ENCODE data around the gene SMG9.

SMG9 gene, protein sequence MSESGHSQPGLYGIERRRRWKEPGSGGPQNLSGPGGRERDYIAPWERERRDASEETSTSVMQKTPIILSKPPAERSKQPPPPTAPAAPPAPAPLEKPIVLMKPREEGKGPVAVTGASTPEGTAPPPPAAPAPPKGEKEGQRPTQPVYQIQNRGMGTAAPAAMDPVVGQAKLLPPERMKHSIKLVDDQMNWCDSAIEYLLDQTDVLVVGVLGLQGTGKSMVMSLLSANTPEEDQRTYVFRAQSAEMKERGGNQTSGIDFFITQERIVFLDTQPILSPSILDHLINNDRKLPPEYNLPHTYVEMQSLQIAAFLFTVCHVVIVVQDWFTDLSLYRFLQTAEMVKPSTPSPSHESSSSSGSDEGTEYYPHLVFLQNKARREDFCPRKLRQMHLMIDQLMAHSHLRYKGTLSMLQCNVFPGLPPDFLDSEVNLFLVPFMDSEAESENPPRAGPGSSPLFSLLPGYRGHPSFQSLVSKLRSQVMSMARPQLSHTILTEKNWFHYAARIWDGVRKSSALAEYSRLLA

DNA sequence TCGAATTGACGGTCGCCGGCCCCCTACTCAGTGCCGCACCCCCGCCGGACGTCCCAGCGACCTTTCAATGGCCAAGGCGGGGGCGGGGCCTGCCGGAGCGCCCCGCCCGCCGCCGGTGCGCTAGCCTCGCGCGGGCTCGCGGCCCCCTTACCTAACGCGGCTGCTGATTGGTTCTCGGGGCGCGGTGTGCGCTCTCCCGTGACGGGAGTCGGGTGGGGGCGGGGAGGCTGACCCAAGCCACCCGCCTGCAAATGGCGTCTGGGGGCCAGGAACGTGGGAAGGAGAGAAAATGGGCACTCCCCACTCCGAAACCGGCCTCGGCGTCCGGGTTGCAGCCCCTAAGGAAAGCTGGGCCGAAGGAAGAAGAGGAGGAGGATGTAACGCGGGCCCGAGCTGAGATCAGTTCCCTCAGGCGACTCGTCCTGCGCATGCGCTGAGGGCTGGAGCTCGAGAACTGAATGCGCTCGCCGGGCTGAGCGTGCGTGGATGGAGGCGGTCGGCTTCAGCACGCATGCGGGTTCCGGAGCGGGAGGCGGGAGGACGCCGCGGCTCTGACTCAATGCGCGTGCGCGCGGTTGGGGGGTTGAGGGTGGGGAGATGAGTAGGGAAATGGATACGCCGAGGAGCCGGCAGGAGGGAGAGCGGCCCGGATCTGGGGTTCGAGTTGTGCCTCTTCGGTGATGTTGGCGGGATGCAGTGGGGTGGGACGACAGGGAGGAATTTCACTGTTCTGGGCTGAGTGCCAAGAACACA, at the start of gene SMG9:
Gene SMG9, minus strand, starts transcription at position 460 of the 753 bp plus-strand sequence. CDS start 4,221 bp downstream, outside the sequence.
- peak; percentile 97 to 98 for DNase-seq (ENCODE audit: low read depth in 2 of 2, low spot score in 1 of 2)

DNA sequence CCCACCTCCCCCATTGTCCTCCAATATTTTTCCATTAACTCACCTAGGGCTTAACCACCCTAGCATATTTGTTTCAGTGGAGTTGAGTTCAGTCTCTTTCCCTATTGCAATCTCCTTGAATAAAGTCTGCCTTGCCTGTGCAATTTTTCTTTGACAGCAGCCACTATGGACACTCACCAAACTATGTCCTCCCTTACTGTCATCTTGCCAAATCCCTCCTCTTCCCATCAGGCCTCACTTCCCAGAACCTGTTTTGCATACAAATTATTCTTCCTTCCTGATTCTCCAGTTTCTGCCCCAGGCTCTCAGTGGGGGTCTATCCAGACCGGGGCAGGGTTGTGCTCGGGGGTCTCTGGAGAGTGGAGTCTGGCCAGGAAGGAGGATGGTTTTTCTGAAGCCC, 49.7 kb upstream of the SMG9 start:
- DNase-seq (ENCODE audit: low read depth in 2 of 2, low spot score in 1 of 2), result no peak

DNA sequence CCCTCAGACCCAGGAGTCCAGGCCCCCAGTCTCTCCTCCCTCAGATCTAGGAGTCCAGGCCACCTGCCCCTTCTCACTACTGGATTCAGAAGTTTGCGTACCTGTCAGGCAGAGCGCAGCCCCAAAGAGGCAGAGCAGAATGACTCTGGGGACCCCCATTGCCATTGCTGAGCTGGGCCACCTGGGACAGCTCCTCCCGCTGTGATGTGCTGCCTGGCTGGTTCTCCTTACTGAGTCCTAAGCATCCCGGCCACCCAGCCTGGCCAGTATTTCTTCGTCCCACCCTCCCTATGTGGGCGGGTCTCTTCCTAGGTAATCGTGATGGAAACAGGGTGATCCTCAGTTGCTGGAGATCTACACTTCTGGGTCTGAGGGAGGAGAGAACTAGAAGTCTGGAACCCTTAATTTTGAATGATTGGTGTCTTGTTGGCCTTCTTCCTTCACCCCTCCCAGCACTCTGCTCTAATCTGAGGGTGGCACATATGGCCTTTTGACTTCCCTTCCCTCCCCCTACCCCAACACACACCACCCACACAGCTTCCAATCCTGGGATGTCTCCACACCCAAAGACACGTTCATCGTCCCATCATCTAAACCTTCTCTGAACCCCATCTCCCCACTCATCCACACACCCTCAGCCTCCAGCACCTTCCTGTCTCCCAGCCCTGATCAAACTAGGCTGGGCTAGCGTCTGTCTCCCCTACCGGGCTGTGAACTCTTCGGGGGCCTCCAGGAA, 47.6 kb upstream of the SMG9 start, which contains the start of gene LYPD5:
Gene LYPD5, minus strand, starts transcription at position 232 of the 736 bp plus-strand sequence. Its CDS starts 67 bp downstream, at position 165.
- DNase-seq (ENCODE audit: low read depth in 2 of 2, low spot score in 1 of 2), result no peak

DNA sequence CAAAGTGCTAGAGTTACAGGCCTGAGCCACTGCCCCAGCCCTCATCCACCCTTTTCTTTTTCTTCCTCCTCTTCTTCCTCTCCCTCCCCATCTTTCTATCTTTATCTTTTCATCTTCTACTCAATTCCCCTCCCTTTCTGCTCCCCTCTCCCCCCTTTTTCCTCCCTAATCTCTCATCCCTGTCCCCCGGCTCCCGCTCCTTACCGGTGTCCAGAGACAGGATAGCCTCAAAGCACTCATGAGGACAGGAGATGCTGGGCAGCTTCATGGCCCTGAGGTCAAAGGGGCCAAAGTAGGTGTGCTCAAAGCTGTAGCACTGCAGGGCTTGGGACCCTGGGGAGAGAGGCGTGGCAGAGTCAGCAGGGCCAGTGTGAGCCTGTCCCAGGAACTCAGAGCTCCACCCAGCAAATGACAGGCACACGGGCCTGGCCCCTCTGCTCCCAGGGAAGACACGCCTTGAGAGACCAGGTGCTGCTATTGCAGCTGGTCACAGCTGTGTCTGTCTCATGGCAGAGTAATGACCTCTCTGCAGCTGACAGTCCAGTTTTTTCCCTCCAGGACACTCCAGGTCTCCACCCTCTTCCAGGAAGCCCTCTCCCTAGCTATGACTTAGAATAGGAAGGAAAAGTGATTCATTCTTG, 44.9 kb upstream of the SMG9 start:
- no peak for DNase-seq (ENCODE audit: low read depth in 2 of 2, low spot score in 1 of 2)

DNA sequence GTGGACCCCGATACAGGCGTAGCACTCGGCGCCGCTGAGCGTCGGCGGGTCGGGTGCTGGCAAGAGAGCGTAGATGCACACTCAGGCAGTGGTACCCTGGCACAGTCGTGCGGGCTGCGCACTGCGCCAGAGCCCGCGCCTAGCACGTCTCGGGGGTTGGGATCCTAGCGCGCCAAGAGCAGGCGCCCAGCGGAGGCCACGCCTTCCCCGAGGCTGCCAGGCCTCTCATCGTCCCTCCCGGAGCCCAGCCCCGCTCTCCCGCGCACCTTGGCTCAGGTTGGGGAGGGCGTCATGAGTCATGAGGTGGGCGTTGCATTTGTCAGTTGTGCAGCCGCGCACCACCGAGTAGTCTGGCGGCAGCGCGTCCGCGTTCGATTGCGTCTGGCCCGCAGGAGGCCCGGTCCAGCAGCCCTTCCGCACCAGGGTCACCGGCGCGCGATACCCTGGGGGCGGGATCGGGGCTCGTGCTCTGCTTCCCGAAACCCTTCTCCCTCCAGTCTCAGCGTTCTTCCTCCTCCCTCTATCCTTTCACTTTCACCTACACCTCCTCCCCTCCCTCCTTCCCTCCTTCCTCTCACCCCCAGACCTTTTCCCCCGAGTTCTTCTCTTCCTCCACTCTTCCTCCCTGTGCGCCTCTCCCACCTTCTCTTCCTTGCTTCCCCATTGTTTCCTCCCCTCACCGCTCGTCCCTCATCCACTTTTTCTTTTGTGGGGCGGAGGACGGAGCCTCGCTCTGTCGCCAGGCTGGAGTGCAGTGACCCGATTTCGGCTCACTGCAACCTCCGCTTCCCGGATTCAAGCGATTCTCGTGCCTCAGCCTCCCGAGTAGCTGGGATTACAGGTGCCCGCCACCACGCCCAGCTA, 44.0 kb upstream of the SMG9 start:
- no peak for DNase-seq (ENCODE audit: low read depth in 2 of 2, low spot score in 1 of 2)

DNA sequence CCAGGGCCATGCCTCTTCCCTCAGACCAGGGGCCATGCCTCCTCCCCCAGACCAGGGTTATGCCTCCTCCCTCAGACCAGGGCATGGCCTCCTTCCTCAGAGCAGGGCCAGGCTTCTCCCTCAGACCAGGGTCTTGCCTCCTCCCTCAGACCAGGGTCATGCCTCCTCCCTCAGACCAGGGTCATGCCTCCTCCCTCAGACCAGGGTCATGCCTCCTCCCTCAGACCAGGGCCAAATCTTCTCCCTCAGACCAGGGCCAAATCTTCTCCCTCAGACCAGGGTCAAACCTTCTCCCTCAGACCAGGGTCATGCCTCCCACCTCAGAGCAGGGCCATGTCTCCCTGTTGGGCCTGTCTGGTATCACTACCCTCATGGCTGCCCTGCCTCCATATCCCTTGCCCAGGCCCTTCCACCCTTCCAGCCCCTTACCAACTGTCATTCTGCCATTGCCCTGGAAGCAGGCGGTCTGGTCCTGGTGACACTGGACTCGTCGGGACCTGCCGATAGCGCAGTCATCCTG, 43.3 kb upstream of the SMG9 start:
- DNase-seq (ENCODE audit: low read depth in 2 of 2, low spot score in 1 of 2), result no peak

DNA sequence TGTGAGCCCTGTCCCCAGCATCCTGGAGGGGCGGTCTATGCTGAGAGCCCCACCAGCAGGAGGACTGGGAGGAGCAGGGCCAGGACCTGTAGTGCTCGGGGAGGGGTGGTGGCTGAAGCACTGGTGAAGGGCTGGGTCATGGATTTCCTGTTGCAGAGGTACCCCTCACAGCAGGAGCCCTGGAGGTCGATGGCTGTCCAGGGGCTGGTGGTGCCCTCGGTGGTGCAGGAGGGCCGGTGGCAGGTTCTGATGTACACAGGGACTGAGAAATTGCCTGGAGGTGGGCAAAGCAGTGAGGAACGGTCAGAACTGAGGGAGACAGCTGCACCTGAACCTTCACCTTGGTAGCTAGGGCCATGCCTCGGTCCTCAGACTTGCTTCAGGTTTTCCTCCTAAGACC, 42.8 kb upstream of the SMG9 start:
- no peak for DNase-seq (ENCODE audit: low read depth in 2 of 2, low spot score in 1 of 2)

DNA sequence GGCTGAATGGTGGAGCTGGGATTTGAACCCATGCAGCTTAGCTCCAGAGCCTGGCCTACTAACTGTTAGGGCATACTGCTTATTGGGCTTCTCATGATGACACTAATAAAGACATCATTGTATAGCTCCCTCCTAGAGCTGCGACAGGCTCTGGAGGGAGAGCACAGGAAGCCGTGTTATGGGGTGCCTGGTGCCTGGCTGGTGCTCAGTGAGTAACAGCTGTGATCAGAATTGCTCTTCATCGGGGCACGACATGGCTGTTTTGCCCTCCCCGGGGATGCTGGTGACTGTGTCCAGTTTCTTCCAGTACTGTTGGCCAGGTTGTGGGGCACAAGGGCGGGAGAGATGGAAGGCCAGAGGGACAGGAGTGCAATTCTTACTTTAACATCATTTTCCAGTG, 42.4 kb upstream of the SMG9 start:
- no peak for DNase-seq (ENCODE audit: low read depth in 2 of 2, low spot score in 1 of 2)

DNA sequence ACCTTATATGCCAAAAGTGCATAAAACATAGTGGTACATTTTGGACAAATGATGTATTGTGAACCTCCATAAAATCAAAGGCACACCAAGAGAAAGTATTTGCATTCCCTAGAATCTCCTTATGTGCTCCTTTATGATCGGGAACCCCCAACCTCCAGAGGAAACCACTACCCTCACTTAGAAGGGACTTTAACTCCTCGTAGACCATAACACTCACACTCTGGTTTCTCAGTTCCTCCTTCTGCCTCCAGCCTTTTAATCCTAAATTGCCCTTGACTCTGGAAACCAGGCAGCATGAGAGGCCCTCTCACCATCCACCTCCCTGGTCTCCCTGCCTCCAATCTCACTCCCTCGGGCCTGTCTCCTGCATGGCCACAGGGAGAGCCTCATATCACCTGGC, 35.8 kb upstream of the SMG9 start:
- DNase-seq (ENCODE audit: low read depth in 2 of 2, low spot score in 1 of 2), result no peak

DNA sequence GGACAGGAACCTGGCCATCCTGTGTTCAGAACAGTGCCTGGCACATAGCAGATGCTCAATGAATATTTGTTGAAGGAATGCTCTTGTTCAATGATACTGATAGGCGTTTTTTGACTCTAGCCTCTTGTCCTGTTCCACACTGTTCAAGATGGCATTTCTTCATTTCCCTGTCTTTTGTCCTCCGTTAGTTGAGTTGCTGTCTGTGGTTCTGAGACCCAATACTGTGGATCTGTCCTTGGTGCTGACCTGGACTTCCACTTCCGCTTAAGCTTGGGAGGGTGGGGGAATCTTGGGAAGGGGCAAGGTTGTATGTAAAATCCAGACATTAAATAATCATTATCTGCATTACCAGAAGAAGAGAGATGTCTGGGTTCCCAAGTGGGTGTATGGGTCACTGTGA, 34.3 kb upstream of the SMG9 start:
- DNase-seq (ENCODE audit: low read depth in 2 of 2, low spot score in 1 of 2), result no peak

DNA sequence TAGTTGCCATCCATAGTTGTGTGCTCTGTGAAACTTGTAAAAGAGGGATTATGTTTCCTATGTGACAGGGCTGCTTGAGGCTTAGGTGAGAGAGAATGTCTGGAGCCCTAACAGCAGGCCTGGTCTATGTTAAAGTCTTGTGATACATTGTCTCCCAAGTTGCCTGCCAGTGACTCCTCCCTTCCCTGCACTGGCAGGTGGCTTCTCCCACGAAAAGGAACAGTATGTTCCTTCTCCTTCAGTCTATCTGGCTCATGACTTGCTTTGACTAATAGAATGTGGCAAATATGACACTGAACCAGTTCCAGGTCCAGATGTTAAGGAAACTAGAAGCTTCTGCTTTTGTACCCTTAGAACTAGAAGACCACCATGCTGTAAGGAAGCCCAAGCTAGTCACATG, 31.9 kb upstream of the SMG9 start:
- DNase-seq (ENCODE audit: low read depth in 2 of 2, low spot score in 1 of 2), result no peak

DNA sequence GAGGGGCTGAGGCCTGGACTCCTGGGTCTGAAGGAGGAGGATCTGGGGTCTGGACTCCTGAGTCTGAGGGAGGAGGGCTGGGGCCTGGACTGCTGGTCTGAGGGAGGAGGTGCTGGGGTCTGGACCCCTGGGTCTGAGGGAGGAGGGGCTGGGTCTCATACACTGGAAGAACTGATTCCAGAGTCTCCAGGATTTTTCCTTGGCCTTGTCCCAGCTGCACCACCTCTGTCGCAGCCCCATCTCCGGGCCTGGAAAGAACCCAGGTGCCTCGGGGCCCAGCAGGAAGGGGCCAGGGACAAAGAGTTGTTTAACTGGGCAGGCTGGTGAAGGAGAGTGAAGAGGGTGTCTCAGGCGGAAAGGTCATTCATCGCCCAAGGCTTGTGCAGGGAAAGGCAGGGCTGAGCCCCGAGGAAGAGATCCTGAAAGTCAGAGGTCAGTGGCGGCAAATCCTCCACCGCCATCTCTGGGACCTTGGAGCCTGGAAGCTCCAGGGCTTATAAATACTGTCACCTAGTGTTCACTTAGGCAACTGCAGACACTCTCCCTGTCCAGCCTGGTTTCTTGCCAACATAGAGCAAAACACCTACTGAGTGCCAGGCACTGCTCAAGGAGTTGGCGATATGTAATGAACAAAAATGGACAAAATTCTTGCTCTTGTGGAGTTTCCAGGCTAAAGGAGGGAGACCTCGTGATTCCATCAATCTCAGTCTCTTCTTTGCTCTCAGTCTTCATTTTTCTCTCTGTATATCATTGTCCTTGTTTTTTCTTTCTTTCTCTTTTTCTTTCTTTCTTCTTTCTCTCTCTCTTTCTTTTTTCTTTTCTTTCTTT, 30.4 kb upstream of the SMG9 start:
- no peak for DNase-seq (ENCODE audit: low read depth in 2 of 2, low spot score in 1 of 2)

DNA sequence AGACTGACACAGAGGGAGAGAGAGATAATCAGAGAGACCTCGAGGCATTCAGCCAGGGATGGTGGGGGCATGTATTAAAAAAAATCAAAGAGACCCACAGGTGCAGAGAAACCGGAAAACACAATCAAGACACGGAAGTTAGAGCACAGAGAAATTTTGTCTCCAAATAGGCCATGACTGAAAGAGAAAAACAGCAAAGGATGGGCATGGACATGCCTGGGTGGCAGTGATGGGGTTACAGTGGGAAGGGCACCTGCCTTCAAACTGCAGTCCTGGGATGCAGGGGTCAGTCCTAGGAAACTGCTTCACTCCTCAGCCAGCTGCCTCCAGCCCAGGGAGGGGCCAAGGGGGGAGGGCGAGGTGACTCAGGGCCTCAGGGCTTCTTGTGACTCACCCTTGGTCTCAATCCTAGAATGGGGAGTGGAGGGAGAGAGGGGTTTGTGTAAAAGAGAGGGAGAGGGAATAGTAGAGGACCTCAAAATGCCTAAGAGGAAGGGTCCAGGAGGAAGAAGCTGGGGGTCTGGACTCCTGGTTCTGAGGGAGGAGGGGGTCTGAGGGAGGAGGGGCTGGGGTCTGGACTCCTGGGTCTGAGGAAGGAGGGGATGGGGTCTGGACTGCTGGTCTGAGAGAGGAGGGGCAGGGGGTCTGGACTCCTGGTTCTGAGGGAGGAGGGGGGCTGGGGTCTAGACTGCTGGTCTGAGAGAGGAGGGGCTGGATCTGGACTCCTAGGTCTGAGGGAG, 29.6 kb upstream of the SMG9 start:
- no peak for DNase-seq (ENCODE audit: low read depth in 2 of 2, low spot score in 1 of 2)

DNA sequence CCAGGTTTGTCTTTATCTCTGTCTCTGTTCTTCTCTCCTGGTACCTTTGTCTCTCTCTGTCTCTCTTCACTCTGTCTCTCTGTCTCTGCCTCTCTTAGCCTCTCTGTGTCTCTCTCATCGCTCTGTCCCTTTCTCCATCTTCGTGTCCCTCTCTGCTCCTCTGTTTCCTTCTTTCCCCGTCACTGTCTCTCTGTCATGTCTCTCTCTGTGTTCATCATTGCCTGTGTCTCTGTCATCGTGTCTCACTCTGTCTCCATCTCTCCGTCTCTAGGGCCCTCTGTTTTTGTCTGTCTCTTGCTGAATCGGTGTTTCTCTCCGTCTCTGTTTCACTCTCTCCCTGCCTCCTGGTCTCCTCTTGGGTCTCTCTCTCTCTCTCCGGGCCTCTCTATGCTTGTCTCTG, 28.9 kb upstream of the SMG9 start:
- no peak for DNase-seq (ENCODE audit: low read depth in 2 of 2, low spot score in 1 of 2)

DNA sequence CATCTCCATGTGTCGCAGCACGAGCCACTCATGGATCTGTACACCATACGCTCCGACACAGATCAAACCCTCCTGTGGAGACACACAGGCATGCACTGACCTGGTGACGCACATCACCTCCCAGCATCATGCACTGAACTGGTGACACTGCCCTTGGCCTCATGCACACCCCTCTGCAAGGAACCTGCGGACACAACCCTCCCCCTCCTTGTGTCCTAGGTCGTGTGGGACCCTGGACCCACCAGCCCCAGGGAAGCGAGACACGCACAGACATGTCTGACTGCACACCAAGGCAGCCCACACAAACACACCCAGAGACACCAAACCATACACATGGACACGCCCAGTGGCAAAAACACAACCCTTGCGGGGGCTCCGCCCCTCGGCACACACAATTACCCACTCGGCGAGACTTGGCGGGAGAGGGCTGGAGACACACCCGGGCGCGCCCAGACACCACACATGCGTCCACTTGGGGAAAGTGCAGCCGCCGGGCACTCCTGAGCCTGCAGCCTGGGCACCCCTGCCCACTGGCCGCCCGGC, 28.0 kb upstream of the SMG9 start:
- no peak for DNase-seq (ENCODE audit: low read depth in 2 of 2, low spot score in 1 of 2)

DNA sequence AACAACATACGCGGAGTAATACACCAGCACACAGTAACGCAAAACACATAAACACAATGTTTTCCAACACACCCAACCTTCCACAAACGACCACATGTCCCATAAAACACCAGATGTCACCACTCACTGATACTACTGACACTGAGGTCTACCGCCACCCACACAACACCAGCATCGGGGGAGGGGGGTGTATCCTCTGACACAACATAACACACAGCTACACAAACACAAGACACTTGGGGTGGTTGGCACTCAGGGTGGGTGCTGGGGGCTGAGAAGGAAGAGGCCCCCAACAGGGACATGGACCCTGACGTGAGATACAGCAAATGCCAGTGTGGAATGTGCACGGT, 27.5 kb upstream of the SMG9 start:
- no peak for DNase-seq (ENCODE audit: low read depth in 2 of 2, low spot score in 1 of 2)

DNA sequence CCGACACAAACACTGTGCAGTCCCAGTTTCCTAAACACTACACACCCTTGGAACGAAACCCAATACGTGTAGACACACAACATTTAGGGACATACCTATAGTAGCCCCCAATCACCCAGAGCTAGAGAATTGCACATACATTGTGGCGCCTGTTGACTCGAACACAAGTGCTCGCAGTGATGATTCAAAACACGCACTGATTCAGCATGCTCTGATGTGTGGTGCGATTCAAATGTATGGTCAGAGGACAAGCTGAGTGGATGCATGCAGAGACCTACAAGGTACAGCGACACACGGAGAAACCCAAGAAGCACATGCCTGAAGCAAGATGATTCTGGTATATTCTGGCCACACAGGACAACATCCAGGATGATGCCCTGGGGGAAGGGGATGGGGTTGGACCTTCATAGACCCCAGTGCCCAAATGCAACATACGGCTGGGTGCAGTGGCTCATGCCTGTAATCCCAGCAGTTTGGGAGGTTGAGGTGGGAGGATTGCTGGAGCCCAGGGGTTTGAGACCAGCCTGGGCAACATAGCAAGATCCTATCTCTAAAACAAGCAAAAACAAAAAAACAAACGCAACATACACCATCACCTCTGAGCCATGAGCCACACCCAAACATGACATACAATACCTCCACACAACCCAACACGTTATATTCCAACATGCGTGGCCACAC, 27.0 kb upstream of the SMG9 start:
- DNase-seq (ENCODE audit: low read depth in 2 of 2, low spot score in 1 of 2), result no peak

Data from stimulated activated CD8-positive, alpha-beta memory T cell treated with anti-CD3 and anti-CD28 coated beads, Interleukin-4, amount 100 ng/mL, for 1 hour (primary cell).